Measurements from ENCODE around the gene DNAJC16. TPM values are rescaled to one million over a fixed set of nuclear protein-coding genes. Genes with fewer than 3 reads are reported as not detected.

DNAJC16 gene
- total RNA-seq, 5 donors from 2014 or later (not counting 1 experiment from before 2014, with no cell fraction given): 16.5 to 27.0 (median 22.4) TPM

- CTCF ChIA-PET: no interaction called here
- peaks cover 8% of the 10 kb centered on the region for H3K36me3 Mint-ChIP-seq
- Histone ChIP-seq H3K27me3 (replicated peaks in 1 of 2; ENCODE audit: control insufficient read depth in 2 of 2, extremely low read depth in 1 of 2, insufficient read depth in 2 of 2, low read length in 1 of 2) (no peaks in the 10 kb centered on the region), H3K4me1 (ENCODE audit: control insufficient read depth in 1 of 2, extremely low read depth in 1 of 2, insufficient read depth in 2 of 2, low read length in 2 of 2) (peaks cover 23 to 35% of the 10 kb centered on the region in 2 experiments), H3K36me3 (ENCODE audit: control insufficient read depth in 2 of 2, extremely low read depth in 1 of 2, insufficient read depth in 1 of 2, low read length in 1 of 2) (no peaks in the 10 kb centered on the region), H3K4me3 (ENCODE audit: control insufficient read depth in 1 of 2, extremely low read depth in 1 of 2, low read length in 1 of 2) (peak overlapping the region; percentile 54 to 67), H3K27ac (ENCODE audit: low read length) (peak overlapping the region; percentile 84), H3K9me3 (no peaks in the 10 kb centered on the region)
- WGBS (ENCODE audit: insufficient coverage): 49% methylated on average over 18 of the region's 18 CpGs
- no peak for ATAC-seq (replicated peaks in 1 of 4)
- POLR2A ChIA-PET: no interaction called here
- peaks cover 48 to 62% (median 52%) of the 10 kb centered on the region in 3 donors for H3K4me1 Mint-ChIP-seq
- peak overlapping the region; percentile 77 to 92 (median 83) for H3K4me3 Mint-ChIP-seq
- no peaks in the 10 kb centered on the region for H3K27me3 Mint-ChIP-seq
- peak overlapping the region; percentile 95 to 100 for H3K27ac Mint-ChIP-seq
- H3K9me3 Mint-ChIP-seq: no peaks in the 10 kb centered on the region
- DNase-seq: peak in 1 of 35 experiments; percentile 12
Observed at GRCh38 chr1:15523104-15524020, 3.3 kb upstream of the DNAJC16 start.

- Mint-ChIP-seq H3K4me3 (peak within 1 kb of the TSS; percentile 77 to 92 (median 83)), H3K4me1 (peaks cover 52 to 64% (median 53%) of the 10 kb centered on the region in 3 donors), H3K36me3 (peaks cover 6% of the 10 kb centered on the region), H3K9me3 (no peaks in the 10 kb centered on the region), H3K27ac (peak within 1 kb of the TSS; percentile 95 to 100), H3K27me3 (no peaks in the 10 kb centered on the region)
- Histone ChIP-seq H3K27me3 (replicated peaks in 1 of 2; ENCODE audit: control insufficient read depth in 2 of 2, extremely low read depth in 1 of 2, insufficient read depth in 2 of 2, low read length in 1 of 2) (no peaks in the 10 kb centered on the region), H3K27ac (ENCODE audit: low read length) (peak within 1 kb of the TSS; percentile 99), H3K9me3 (no peaks in the 10 kb centered on the region), H3K4me1 (ENCODE audit: control insufficient read depth in 1 of 2, extremely low read depth in 1 of 2, insufficient read depth in 2 of 2, low read length in 2 of 2) (peaks cover 23 to 35% of the 10 kb centered on the region in 2 experiments), H3K36me3 (ENCODE audit: control insufficient read depth in 2 of 2, extremely low read depth in 1 of 2, insufficient read depth in 1 of 2, low read length in 1 of 2) (no peaks in the 10 kb centered on the region), H3K4me3 (ENCODE audit: control insufficient read depth in 1 of 2, extremely low read depth in 1 of 2, low read length in 1 of 2) (peak within 1 kb of the TSS; percentile 54 to 68)
- WGBS (ENCODE audit: insufficient coverage): under 1% methylated on average over 27 of the region's 27 CpGs
- ChIA-PET CTCF (interaction anchor here in 1 of 2 donors (0.5 kb wide), 1 partner anchor 102 kb away, joined by 3 read pairs; no protein-coding TSS in a partner anchor), POLR2A (no interaction called here)
- peak in 2 of 4 experiments; percentile 0 to 4 for ATAC-seq (replicated peaks in 1 of 4)
- no peak for DNase-seq
Observed at GRCh38 chr1:15524021-15524282, 2.7 kb upstream of the DNAJC16 start, which contains the start of gene CASP9. CASP9 (minus strand) TSS chr1:15524215; CDS start chr1:15524200, 15 bp downstream.

GRCh38 chr1:15524283-15525049, 2.2 kb upstream of the DNAJC16 start:
- no peaks in the 10 kb centered on the region for H3K27me3 Mint-ChIP-seq
- no peaks in the 10 kb centered on the region for H3K9me3 Mint-ChIP-seq
- H3K4me1 Mint-ChIP-seq: peaks cover 52 to 65% (median 56%) of the 10 kb centered on the region in 3 donors
- H3K4me3 Mint-ChIP-seq: peak overlapping the region; percentile 77 to 92 (median 83)
- Histone ChIP-seq H3K4me3 (ENCODE audit: control insufficient read depth in 1 of 2, extremely low read depth in 1 of 2, low read length in 1 of 2) (peak overlapping the region; percentile 38 to 68), H3K27ac (ENCODE audit: low read length) (peak overlapping the region; percentile 99), H3K9me3 (no peaks in the 10 kb centered on the region), H3K4me1 (ENCODE audit: control insufficient read depth in 1 of 2, extremely low read depth in 1 of 2, insufficient read depth in 2 of 2, low read length in 2 of 2) (peaks cover 23 to 35% of the 10 kb centered on the region in 2 experiments), H3K36me3 (ENCODE audit: control insufficient read depth in 2 of 2, extremely low read depth in 1 of 2, insufficient read depth in 1 of 2, low read length in 1 of 2) (no peaks in the 10 kb centered on the region), H3K27me3 (replicated peaks in 1 of 2; ENCODE audit: control insufficient read depth in 2 of 2, extremely low read depth in 1 of 2, insufficient read depth in 2 of 2, low read length in 1 of 2) (no peaks in the 10 kb centered on the region)
- peak overlapping the region; percentile 95 to 100 for H3K27ac Mint-ChIP-seq
- under 1% methylated on average over 64 of the region's 88 CpGs for WGBS (ENCODE audit: insufficient coverage)
- ChIA-PET POLR2A (no interaction called here), CTCF (interaction anchor here in 1 of 2 donors (0.5 kb wide), 1 partner anchor 103 kb away, joined by 3 read pairs; no protein-coding TSS in a partner anchor)
- peak; percentile 60 to 77 (median 62) for ATAC-seq (replicated peaks in 1 of 4)
- DNase-seq: peak; percentile 94 to 100 (median 100)
- peaks cover 4% of the 10 kb centered on the region for H3K36me3 Mint-ChIP-seq

GRCh38 chr1:15525050-15526020, 1.3 kb upstream of the DNAJC16 start:
- H3K27me3 ChIP-seq (replicated peaks in 1 of 2; ENCODE audit: control insufficient read depth in 2 of 2, extremely low read depth in 1 of 2, insufficient read depth in 2 of 2, low read length in 1 of 2): no peaks in the 10 kb centered on the region
- H3K36me3 ChIP-seq (ENCODE audit: control insufficient read depth in 2 of 2, extremely low read depth in 1 of 2, insufficient read depth in 1 of 2, low read length in 1 of 2): peaks cover 0 to 3% of the 10 kb centered on the region in 2 donors
- Mint-ChIP-seq H3K9me3 (no peaks in the 10 kb centered on the region), H3K27ac (peak overlapping the region; percentile 95 to 100), H3K4me1 (peaks cover 52 to 65% (median 56%) of the 10 kb centered on the region in 3 donors), H3K4me3 (peak overlapping the region; percentile 77 to 92 (median 83)), H3K36me3 (peaks cover 5% of the 10 kb centered on the region), H3K27me3 (no peaks in the 10 kb centered on the region)
- peaks cover 23 to 35% of the 10 kb centered on the region in 2 experiments for H3K4me1 ChIP-seq (ENCODE audit: control insufficient read depth in 1 of 2, extremely low read depth in 1 of 2, insufficient read depth in 2 of 2, low read length in 2 of 2)
- DNase-seq: peak in 9 of 35 experiments; percentile 3 to 100 (median 99)
- H3K27ac ChIP-seq (ENCODE audit: low read length): peak overlapping the region; percentile 99
- CTCF ChIA-PET: no interaction called here
- peak overlapping the region; percentile 42 to 53 for H3K4me3 ChIP-seq (ENCODE audit: control insufficient read depth in 1 of 2, extremely low read depth in 1 of 2, low read length in 1 of 2)
- POLR2A ChIA-PET: no interaction called here
- ATAC-seq (replicated peaks in 1 of 4): peak; percentile 0 to 70 (median 68)
- H3K9me3 ChIP-seq: no peaks in the 10 kb centered on the region
- 4% methylated on average over 25 of the region's 40 CpGs for WGBS (ENCODE audit: insufficient coverage)

GRCh38 chr1:15526021-15526489, 593 bp upstream of the DNAJC16 start:
- peak in 1 of 35 experiments; percentile 6 for DNase-seq
- ChIA-PET CTCF (no interaction called here), POLR2A (interaction anchor here in 1 of 2 donors (0.6 kb wide), 1 partner anchor 308 kb away, joined by 8 read pairs; no protein-coding TSS in a partner anchor)

More at GRCh38 chr1:15526021-15526489, 593 bp upstream of the DNAJC16 start:
- Mint-ChIP-seq H3K4me3 (peak overlapping the region; percentile 77 to 92 (median 83)), H3K4me1 (peaks cover 58 to 70% (median 58%) of the 10 kb centered on the region in 3 donors), H3K9me3 (no peaks in the 10 kb centered on the region), H3K27me3 (no peaks in the 10 kb centered on the region), H3K27ac (peak overlapping the region; percentile 95 to 100), H3K36me3 (peaks cover 7% of the 10 kb centered on the region)
- H3K27ac ChIP-seq (ENCODE audit: low read length): peak overlapping the region; percentile 99
- H3K4me3 ChIP-seq (ENCODE audit: control insufficient read depth in 1 of 2, extremely low read depth in 1 of 2, low read length in 1 of 2): peak overlapping the region; percentile 86 to 88
- peaks cover 0 to 5% of the 10 kb centered on the region in 2 donors for H3K36me3 ChIP-seq (ENCODE audit: control insufficient read depth in 2 of 2, extremely low read depth in 1 of 2, insufficient read depth in 1 of 2, low read length in 1 of 2)
- peaks cover 23 to 34% of the 10 kb centered on the region in 2 experiments for H3K4me1 ChIP-seq (ENCODE audit: control insufficient read depth in 1 of 2, extremely low read depth in 1 of 2, insufficient read depth in 2 of 2, low read length in 2 of 2)
- no peaks in the 10 kb centered on the region for H3K9me3 ChIP-seq
- no peaks in the 10 kb centered on the region for H3K27me3 ChIP-seq (replicated peaks in 1 of 2; ENCODE audit: control insufficient read depth in 2 of 2, extremely low read depth in 1 of 2, insufficient read depth in 2 of 2, low read length in 1 of 2)
- ATAC-seq (replicated peaks in 1 of 4): no peak
- WGBS (ENCODE audit: insufficient coverage): 0% methylated on average over 1 of the region's 9 CpGs
